ENCODE data around the gene TAF1B.

GRCh38 chr2:9944330-9944758 is 101.1 kb downstream of the TAF1B start:
- TF ChIP-seq CTCF (IDR thresholded peaks at IDR 0.05) (no peak), POLR2A (IDR thresholded peaks at IDR 0.05) (no peak), POLR2AphosphoS5 (IDR thresholded peaks at IDR 0.05) (peak; percentile 25)

All from prostate gland (tissue), 2 donors.